Transverse colon (tissue), 3 donors: Measurements from ENCODE around the gene TARP.

Experiments used
- POLR2A ChIP-seq: fragments of 450-650 bp; IDR thresholded peaks from one replicate; pipeline ENCODE4 v1.6.1; 2016; ENCODE audit warnings: antibody characterized with exemption, mild to moderate bottlenecking, moderate library complexity
- TF ChIP-seq, protein P1 (sequence below), 5 experiments: fragments of 200-600 bp in 3 of 5; fragments of 450-650 bp in 2 of 5; sonication (generic) in 3 of 5; IDR thresholded peaks; 1 replicate in 2 of 5; 2 replicates in 3 of 5; pipeline ENCODE4 v1.5.1; 2016 to 2017; ENCODE audit warnings: antibody characterized with exemption in 5 of 5, inconsistent platforms in 3 of 5, mild to moderate bottlenecking in 2 of 5, moderate library complexity in 1 of 5

DNA sequence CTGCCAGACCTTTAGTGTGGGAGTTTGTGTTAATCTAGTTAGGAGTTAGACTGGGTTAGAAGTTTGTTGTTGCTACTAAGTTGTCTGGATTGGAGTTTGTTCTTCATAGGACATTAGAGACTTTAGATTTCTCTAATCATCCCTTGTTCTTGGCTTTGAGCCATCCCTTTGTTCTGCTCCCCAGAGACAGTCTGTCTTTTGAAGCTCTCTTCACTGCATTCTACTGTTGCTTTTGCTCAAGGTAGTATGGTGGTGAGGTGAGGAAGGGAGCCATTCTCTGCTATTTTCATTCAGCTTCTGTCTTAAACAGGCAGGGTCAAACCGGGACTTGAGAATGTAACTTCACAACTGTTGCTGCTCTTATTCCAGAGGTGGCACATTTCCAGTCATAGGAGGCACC, 10.4 kb upstream of the TARP start:
- TF ChIP-seq, protein P1, sequence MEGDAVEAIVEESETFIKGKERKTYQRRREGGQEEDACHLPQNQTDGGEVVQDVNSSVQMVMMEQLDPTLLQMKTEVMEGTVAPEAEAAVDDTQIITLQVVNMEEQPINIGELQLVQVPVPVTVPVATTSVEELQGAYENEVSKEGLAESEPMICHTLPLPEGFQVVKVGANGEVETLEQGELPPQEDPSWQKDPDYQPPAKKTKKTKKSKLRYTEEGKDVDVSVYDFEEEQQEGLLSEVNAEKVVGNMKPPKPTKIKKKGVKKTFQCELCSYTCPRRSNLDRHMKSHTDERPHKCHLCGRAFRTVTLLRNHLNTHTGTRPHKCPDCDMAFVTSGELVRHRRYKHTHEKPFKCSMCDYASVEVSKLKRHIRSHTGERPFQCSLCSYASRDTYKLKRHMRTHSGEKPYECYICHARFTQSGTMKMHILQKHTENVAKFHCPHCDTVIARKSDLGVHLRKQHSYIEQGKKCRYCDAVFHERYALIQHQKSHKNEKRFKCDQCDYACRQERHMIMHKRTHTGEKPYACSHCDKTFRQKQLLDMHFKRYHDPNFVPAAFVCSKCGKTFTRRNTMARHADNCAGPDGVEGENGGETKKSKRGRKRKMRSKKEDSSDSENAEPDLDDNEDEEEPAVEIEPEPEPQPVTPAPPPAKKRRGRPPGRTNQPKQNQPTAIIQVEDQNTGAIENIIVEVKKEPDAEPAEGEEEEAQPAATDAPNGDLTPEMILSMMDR (IDR thresholded peaks at IDR 0.05), result no peak
- TF ChIP-seq POLR2A, result no peak
